HG03442 (cell line): Measurements from ENCODE around the gene RNF114.
"Not testable (repeated sequence)": the region's sequence is repeated elsewhere in the genome, so short reads cannot be mapped to it uniquely, and the experiment has no call there.

Experiments
- ATAC-seq: cut with Tn5 transposase; IDR thresholded peaks from one replicate; pipeline ENCODE4 v1.9.1; 2021; ENCODE audit warnings: mild to moderate bottlenecking, moderate library complexity; ENCODE audit not compliant: unreplicated experiment

The RNF114 gene

GRCh38 chr20:49961413-49961812, 25.2 kb downstream of the RNF114 start:
- ATAC-seq = no peak

DNA sequence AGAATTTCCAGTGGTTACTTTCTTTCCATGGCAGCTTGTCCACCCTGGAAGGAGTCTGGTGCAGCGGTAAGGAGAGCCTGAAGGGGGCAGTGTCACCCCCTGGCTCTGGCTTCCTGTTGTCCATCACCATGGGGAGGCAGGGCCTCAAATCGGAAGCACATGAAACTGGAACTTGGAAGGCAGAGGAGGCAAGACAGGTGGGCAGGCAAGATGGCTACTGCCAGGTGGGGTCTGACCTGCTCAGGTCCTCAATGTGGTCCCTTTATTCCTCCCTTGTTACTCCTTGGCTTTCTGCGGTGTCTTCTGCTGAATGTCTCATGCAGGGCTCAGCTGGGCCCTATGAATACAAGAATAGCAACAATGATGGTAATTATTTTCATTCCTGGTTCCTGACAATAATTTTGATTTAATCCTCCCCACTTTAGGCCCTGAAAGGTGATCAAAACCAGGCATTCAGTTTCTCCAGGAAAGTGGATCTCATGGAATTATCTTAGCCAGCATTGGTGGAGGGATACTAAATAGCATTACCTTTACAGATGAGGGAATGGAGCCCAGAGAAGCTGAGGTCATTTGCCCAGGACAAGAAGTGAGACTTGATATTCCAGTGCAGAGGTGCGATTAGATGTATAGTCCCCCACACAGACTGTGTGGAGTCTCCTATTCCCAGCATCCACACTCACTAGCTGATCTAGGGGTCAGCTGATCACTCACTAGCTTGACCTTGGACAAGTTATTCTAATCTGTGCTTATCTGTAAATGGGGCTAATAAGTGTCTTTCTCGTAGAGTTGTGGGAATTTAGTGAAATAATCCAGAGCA, 29.0 kb downstream of the RNF114 start:
- ATAC-seq = no peak

- ATAC-seq = no peak
Measured at GRCh38 chr20:49965781-49966305, 29.6 kb downstream of the RNF114 start.

- no peak for ATAC-seq
Measured at GRCh38 chr20:49966861-49967260, 30.7 kb downstream of the RNF114 start.

DNA sequence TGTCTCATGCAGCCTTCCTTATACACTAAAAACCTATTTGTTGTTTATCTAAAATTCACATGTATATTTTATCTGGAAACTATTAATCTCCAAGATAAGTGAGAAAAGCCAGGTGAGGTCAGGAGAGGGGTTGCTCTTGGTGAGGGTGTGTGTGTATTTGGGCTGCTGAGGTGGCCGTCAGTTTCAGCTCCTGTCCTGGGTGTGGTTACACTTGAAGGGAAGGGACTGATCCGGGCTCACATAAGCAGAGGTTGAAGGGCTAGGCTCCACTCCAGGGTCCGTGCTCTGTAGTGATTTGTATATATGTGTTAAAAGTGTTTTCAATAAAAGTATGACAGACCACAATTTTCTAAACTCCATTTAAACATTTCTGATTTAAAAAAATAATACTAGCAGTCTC, 33.0 kb downstream of the RNF114 start:
- ATAC-seq = no peak

DNA sequence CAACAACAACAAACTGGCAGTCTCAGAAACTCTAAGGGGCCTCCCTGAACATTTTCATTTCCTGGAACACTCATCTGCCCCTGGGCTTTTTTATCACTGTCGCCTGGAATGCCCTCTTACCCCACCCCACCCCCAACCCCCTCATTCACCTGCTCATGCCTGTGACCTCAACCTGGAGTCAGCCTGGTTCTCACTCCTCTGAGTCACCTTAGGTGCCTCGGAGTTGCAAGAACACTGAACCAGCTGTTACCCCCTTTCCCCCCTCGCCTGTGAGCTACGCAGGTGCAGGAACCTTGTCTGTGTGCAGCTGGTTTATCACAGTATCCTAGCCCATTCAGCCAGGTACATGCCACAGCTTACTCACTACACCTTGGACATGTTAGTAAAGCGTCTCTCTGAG, 33.7 kb downstream of the RNF114 start:
- ATAC-seq = no peak

GRCh38 chr20:49970498-49970897, 34.3 kb downstream of the RNF114 start:
- no peak for ATAC-seq

GRCh38 chr20:49973981-49974380, 37.8 kb downstream of the RNF114 start:
- ATAC-seq = no peak

DNA sequence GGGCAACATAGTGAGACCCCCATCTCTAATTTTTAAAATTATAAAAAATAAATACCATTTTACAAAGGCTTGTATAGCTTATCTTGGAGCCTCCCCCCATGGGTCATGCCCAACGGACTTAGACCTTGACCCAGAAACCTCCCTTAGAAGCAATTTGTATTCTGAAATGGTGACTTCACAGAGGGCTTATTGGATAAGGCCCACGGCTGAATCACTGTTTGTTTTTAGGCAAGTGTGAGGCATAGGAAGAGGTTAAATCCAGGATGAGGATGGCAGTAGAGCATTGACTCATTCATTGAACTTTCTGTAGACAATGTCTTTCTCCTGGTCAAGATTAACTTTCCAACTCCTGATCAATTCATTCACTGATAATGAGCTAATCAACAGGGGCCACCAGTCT, 40.3 kb downstream of the RNF114 start:
- no peak for ATAC-seq

DNA sequence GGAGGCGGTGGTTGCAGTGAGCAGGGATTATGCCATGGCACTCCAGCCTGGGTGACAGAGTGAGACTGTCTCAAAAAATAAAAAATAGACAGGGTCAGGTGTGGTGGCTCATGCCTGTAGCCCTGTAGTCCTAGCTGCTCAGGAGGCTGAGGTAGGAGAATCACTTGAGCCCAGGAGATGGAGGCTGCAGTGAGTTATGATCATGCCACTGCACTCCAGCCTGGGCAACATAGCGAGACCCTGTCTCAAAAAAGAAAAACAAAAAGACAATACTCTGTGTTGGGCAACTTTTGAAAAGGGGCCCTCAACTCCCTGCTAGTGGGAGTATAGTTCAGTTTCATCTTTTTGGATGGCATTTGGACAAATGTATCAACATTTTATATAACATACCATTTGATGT, 41.5 kb downstream of the RNF114 start:
- not testable (repeated sequence) for ATAC-seq

DNA sequence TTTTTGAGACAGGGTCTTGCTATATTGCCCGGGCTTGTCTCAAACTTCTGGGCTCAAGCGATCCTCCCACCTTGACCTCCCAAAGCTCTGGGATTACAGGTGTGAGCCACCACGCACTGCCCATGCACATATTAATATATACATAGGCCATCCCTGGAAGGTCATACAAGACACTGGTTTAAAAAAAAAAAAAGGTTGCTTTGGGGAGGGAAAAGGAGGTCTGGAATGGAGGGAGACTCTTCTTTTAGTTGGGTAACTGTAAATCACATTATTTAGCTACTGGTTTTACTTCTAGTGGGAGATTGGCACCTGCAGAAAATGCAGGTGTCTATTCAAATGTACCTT, 42.5 kb downstream of the RNF114 start:
- no peak for ATAC-seq

GRCh38 chr20:49979030-49979832, 43.0 kb downstream of the RNF114 start:
- no peak for ATAC-seq

- ATAC-seq = no peak
Measured at GRCh38 chr20:49980140-49981008, 44.2 kb downstream of the RNF114 start.

GRCh38 chr20:49981218-49982071, 45.2 kb downstream of the RNF114 start:
- no peak for ATAC-seq

DNA sequence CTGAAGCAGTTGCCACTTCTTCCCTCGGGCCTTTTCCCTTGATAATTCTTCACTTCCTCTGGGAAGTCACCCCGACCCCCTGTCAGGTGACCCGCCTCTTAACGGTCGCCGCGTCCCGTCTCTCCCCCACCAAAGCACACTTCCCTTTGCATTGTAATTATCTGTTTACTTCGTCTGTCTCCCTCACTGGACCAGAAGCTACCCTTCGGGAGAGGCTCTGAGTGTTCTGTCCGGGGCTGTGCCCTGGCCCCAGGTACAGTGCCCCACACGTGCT, 45.8 kb downstream of the RNF114 start:
- ATAC-seq = no peak

DNA sequence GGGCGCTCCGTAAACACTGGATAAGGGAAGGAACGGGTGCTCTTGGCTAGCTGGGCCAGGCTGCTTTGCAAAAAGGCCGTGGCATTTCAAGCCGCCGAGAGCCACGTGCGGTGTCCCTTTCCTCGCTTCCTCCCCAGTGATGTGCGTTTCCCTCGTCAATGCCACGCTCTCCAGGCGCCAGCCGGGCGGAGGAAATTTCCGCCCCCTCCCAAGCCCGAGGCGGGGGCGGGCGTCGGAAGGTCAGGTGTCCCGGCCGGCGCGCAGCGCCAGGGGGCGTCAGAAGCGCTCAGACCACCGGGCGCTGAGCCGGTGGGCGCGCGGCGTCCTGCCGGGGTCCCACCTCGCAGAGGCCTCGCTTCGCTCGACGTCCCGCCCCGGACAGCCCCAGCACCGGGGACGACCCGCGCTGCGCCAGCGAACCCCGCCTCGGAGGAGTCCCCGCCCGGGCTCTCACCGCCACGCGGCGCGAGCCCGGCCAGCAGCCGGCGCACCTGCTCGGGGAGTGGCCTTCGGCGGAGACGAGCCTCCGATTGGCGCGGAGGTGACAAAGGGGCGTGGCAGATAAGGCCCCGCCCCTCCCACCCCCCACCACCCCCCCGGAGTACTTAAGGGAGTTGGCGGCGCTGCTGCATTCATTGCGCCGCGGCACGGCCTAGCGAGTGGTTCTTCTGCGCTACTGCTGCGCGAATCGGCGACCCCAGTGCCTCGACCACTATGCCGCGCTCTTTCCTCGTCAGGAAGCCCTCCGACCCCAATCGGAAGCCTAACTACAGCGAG, 46.3 kb downstream of the RNF114 start, which contains the start of gene SNAI1:
SNAI1 (plus strand) TSS at position 635 of the 777 bp plus-strand sequence; CDS start at position 715, 80 bp downstream.
- ATAC-seq = peak; percentile 78

GRCh38 chr20:49983123-49983847, 47.1 kb downstream of the RNF114 start:
- ATAC-seq = no peak

DNA sequence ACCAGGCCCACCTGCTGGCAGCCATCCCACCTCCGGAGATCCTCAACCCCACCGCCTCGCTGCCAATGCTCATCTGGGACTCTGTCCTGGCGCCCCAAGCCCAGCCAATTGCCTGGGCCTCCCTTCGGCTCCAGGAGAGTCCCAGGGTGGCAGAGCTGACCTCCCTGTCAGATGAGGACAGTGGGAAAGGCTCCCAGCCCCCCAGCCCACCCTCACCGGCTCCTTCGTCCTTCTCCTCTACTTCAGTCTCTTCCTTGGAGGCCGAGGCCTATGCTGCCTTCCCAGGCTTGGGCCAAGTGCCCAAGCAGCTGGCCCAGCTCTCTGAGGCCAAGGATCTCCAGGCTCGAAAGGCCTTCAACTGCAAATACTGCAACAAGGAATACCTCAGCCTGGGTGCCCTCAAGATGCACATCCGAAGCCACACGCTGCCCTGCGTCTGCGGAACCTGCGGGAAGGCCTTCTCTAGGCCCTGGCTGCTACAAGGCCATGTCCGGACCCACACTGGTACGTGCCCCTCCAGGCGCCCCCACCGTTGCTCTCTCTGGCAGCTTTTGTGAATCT, 47.7 kb downstream of the RNF114 start:
- ATAC-seq = no peak
